HL-60 (cell line): ENCODE results near the gene PEX10.

Experiments
- CTCF ChIP-seq: IDR thresholded peaks from one replicate; pipeline ENCODE4 v1.5.1; 2011; ENCODE audit warnings: low read length, control low read depth, inconsistent platforms; ENCODE audit not compliant: insufficient read depth
- REST ChIP-seq: IDR thresholded peaks from 2 replicates; pipeline ENCODE4 v1.6.1; 2012; ENCODE audit warnings: low read depth; ENCODE audit not compliant: insufficient replicate concordance

GRCh38 chr1:2358072-2358471 is 54.3 kb downstream of the PEX10 start:
- no peak for TF ChIP-seq CTCF
- TF ChIP-seq REST: no peak
